Mesothelial cell of epicardium (in vitro differentiated cells): Measurements from ENCODE around the gene GNPTAB. TPM values are rescaled to one million over a fixed set of nuclear protein-coding genes. Genes with fewer than 3 reads are reported as not detected.
A peak's percentile ranks its signal among the peaks of the same experiment; 100 is the strongest.

Source experiments
- DNase-seq, 2 experiments: peaks; one replicate each; pipeline ENCODE4 v3.0.0; 2021; ENCODE audit warnings: low spot score in 2 of 2; ENCODE audit not compliant: unreplicated experiment in 2 of 2
- H3K27ac Mint-ChIP-seq: 2 replicates; pipeline ENCODE4 v1.8.0; 2021; ENCODE audit warnings: mixed read lengths
- H3K27me3 Mint-ChIP-seq: 2 replicates; pipeline ENCODE4 v1.8.0; 2021; ENCODE audit warnings: low read depth, mixed read lengths
- H3K36me3 Mint-ChIP-seq: 2 replicates; pipeline ENCODE4 v1.8.0; 2021; ENCODE audit warnings: mixed read lengths
- H3K4me1 Mint-ChIP-seq: 2 replicates; pipeline ENCODE4 v1.8.0; 2021; ENCODE audit warnings: mixed read lengths
- H3K4me3 Mint-ChIP-seq: 2 replicates; pipeline ENCODE4 v1.8.0; 2021; ENCODE audit warnings: mild to moderate bottlenecking, moderate library complexity, mixed read lengths
- H3K9me3 Mint-ChIP-seq: 2 replicates; pipeline ENCODE4 v1.8.0; 2021; ENCODE audit warnings: mixed read lengths
- total RNA-seq: library from RNA; stranded (reverse); gene quantifications from 3 replicates; pipeline ENCODE4 v1.2.1, GENCODE V29; 2021
- TF ChIP-seq, protein P1 (sequence below): fragments of 200-600 bp; sonication (generic); IDR thresholded peaks from one replicate; pipeline ENCODE4 v1.5.0; 2021; ENCODE audit warnings: antibody characterized with exemption; ENCODE audit not compliant: unreplicated experiment

The GNPTAB gene
- total RNA-seq, 1 donor from 2014 or later: 35.9 TPM

DNA sequence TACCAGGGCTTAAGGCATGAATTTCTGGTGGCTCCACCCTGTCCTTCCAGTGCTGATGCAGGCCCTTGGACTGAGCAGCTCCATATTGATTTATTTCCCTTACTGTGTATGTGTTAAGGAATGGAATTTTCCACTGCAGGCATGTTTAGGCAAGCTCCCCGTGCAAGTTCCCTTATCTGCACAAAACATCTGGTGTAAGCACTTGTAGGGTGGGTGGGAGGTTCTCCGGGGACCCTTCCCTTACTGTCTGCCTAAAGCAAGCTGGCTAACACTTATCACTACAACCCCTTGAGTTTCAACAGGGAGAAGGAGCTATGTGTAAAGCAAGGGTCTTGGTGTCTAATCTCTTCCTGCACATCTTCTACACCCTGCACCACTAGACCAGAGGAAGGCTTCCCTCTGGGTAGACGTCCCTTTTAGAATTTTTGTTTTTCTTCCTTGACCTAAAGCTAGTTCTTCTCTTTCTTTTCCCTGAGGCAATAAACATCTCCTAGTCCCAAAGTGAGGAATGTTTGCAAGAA, 24.7 kb upstream of the GNPTAB start:
- Mint-ChIP-seq H3K27ac (peak overlapping the region; percentile 98), H3K4me1 (peaks cover 35% of the 10 kb centered on the region), H3K4me3 (no peak overlapping the region), H3K27me3 (no peaks in the 10 kb centered on the region), H3K36me3 (no peaks in the 10 kb centered on the region), H3K9me3 (no peaks in the 10 kb centered on the region)
- DNase-seq: peak; percentile 33 to 50
- TF ChIP-seq, protein P1, sequence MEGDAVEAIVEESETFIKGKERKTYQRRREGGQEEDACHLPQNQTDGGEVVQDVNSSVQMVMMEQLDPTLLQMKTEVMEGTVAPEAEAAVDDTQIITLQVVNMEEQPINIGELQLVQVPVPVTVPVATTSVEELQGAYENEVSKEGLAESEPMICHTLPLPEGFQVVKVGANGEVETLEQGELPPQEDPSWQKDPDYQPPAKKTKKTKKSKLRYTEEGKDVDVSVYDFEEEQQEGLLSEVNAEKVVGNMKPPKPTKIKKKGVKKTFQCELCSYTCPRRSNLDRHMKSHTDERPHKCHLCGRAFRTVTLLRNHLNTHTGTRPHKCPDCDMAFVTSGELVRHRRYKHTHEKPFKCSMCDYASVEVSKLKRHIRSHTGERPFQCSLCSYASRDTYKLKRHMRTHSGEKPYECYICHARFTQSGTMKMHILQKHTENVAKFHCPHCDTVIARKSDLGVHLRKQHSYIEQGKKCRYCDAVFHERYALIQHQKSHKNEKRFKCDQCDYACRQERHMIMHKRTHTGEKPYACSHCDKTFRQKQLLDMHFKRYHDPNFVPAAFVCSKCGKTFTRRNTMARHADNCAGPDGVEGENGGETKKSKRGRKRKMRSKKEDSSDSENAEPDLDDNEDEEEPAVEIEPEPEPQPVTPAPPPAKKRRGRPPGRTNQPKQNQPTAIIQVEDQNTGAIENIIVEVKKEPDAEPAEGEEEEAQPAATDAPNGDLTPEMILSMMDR: no peak

DNA sequence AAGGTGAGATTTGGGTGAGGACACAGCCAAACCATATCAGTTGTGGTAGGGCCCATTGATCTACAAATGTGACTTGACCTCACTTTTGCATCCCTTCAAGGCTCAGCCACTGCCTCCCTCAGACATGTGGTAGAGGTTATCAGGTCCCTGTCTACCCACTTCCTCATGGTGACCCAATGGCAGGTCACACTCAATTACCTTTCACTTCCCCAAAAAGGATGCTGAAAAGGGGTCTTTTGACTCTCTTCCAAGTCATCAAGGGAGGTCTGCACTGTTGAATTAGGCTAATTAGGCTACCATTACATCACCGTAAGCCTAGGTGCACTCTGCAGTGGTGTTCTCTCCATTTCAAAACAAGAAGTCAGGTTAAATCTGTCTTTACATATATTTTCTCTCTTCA, 24.0 kb upstream of the GNPTAB start:
- TF ChIP-seq, protein P1: no peak
- H3K27ac Mint-ChIP-seq: peak overlapping the region; percentile 98
- H3K36me3 Mint-ChIP-seq: no peaks in the 10 kb centered on the region
- no peak overlapping the region for H3K4me3 Mint-ChIP-seq
- no peaks in the 10 kb centered on the region for H3K9me3 Mint-ChIP-seq
- H3K27me3 Mint-ChIP-seq: no peaks in the 10 kb centered on the region
- no peak for DNase-seq
- H3K4me1 Mint-ChIP-seq: peaks cover 29% of the 10 kb centered on the region

DNA sequence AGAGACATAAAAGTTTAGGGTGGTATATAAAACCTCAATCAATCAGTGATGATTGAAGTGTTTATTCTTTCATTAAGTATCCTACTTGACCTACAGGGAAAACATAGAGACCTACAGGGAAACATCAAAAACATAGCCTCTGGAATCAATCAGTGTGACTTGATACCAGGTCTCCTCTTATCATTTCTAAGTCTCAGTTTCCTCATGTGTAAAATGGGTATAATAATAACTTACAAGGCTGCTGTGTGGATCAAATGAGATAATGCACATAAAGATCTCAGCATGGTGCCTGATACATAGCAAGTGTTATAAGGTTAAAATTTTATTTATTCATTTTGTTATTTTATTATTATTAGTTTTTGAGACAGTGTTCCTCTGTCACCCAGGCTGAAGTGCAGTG, 22.2 kb upstream of the GNPTAB start:
- H3K9me3 Mint-ChIP-seq: no peaks in the 10 kb centered on the region
- DNase-seq: no peak
- H3K27me3 Mint-ChIP-seq: no peaks in the 10 kb centered on the region
- TF ChIP-seq, protein P1: no peak
- H3K4me3 Mint-ChIP-seq: no peak overlapping the region
- no peak overlapping the region for H3K27ac Mint-ChIP-seq
- no peaks in the 10 kb centered on the region for H3K36me3 Mint-ChIP-seq
- peaks cover 21% of the 10 kb centered on the region for H3K4me1 Mint-ChIP-seq

DNA sequence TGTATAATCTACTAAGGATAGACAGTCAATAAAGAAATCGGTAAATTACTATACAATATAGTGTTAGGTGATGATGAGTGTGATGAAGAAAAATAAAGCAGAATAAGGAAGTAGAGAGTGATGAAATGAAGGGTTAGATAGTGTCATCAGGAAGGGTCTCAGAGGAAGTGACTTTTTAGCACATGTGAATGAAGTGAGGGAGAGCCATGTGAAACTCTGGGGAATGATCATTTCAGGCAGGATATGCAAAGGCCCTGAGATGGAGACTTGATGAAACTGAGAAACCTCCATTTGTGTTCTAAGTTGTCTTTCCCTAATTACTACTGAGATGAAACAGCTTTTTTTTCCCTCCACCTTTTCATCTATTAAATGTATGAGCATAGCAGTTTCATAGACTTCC, 19.4 kb upstream of the GNPTAB start:
- TF ChIP-seq, protein P1: no peak
- no peaks in the 10 kb centered on the region for H3K9me3 Mint-ChIP-seq
- H3K27ac Mint-ChIP-seq: no peak overlapping the region
- no peak overlapping the region for H3K4me3 Mint-ChIP-seq
- DNase-seq: no peak
- H3K36me3 Mint-ChIP-seq: no peaks in the 10 kb centered on the region
- H3K27me3 Mint-ChIP-seq: no peaks in the 10 kb centered on the region
- peaks cover 9% of the 10 kb centered on the region for H3K4me1 Mint-ChIP-seq

DNA sequence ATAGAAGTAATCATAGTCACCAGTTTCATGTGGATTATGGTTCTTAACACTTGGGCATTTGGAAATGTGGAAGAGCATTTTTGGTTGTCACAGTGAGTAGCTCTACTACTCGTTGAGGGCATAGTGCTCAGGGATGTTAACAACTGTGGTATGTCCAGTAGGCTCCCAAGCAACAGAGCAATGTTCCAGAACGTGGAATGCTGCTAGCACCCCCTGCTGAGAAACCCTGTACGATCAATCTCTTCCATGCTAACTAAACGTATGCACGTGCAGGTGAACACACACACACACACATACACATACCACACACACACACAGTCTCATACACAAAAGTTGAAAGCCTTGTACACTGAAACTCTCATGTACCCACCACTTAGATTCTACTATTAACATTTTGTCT, 16.6 kb upstream of the GNPTAB start:
- TF ChIP-seq, protein P1: no peak
- no peak for DNase-seq

More for the DNA sequence above, 16.6 kb upstream of the GNPTAB start:
- H3K27me3 Mint-ChIP-seq: no peaks in the 10 kb centered on the region
- H3K36me3 Mint-ChIP-seq: no peaks in the 10 kb centered on the region
- H3K9me3 Mint-ChIP-seq: no peaks in the 10 kb centered on the region
- H3K27ac Mint-ChIP-seq: no peak overlapping the region
- no peaks in the 10 kb centered on the region for H3K4me1 Mint-ChIP-seq
- no peak overlapping the region for H3K4me3 Mint-ChIP-seq
